Keratinocyte (primary cell): Measurements from ENCODE around the gene JAM2. TPM values are rescaled to one million over a fixed set of nuclear protein-coding genes. Genes with fewer than 3 reads are reported as not detected.

Experiments used
- DNase-seq: peaks from one replicate; pipeline ENCODE4 v3.0.0-alpha.2; 2011; ENCODE audit warnings: low read depth, missing footprints, low spot score
- FAIRE-seq: peaks from 2 replicates; lab custom pipeline; 2011; peaks lifted over from hg19 to GRCh38; lab: Jason Lieb, UNC
- H2AFZ ChIP-seq: 2 replicates; pipeline ENCODE4 v1.6.0; 2012; ENCODE audit warnings: low read length, control low read depth, inconsistent platforms; ENCODE audit not compliant: control insufficient read depth
- H3K27ac ChIP-seq: 2 replicates; pipeline ENCODE4 v1.5.1; 2011; ENCODE audit warnings: low read length; ENCODE audit not compliant: control insufficient read depth, insufficient read depth
- H3K27me3 ChIP-seq: 3 replicates; pipeline ENCODE4 v1.6.0; 2011; ENCODE audit warnings: low read length; ENCODE audit not compliant: control insufficient read depth, insufficient read depth; ENCODE audit errors: extremely low read depth
- H3K36me3 ChIP-seq, 2 experiments: 2 replicates in 1 of 2; 3 replicates in 1 of 2; pipeline ENCODE4 v1.5.1; 2011; ENCODE audit warnings: low read length in 2 of 2, mild to moderate bottlenecking in 1 of 2; ENCODE audit not compliant: control insufficient read depth in 2 of 2, insufficient read depth in 2 of 2; ENCODE audit errors: extremely low read depth in 1 of 2
- H3K4me1 ChIP-seq: 3 replicates; pipeline ENCODE4 v1.5.1; 2011; ENCODE audit warnings: low read length; ENCODE audit not compliant: control insufficient read depth, insufficient read depth; ENCODE audit errors: extremely low read depth
- H3K4me2 ChIP-seq: 3 replicates; pipeline ENCODE4 v1.6.0; 2011; ENCODE audit warnings: low read depth, low read length; ENCODE audit not compliant: control insufficient read depth, insufficient read depth; ENCODE audit errors: extremely low read depth
- H3K4me3 ChIP-seq, 3 experiments: fragments of 200-600 bp in 1 of 3; sonication (generic) in 1 of 3; 2 replicates in 2 of 3; 3 replicates in 1 of 3; pipeline ENCODE4 v1.5.1; 2011 to 2016; ENCODE audit warnings: low read length in 3 of 3, mild to moderate bottlenecking in 3 of 3, control low read depth in 2 of 3, inconsistent platforms in 1 of 3, low read depth in 1 of 3, mixed read lengths in 1 of 3, mixed run types in 1 of 3, moderate library complexity in 1 of 3; ENCODE audit not compliant: control insufficient read depth in 2 of 3, insufficient read depth in 2 of 3; ENCODE audit errors: extremely low read depth in 1 of 3
- H3K79me2 ChIP-seq: 2 replicates; pipeline ENCODE4 v1.6.0; 2012; ENCODE audit warnings: low read length; ENCODE audit not compliant: control insufficient read depth, insufficient read depth
- H3K9ac ChIP-seq: 3 replicates; pipeline ENCODE4 v1.6.0; 2011; ENCODE audit warnings: low read length; ENCODE audit not compliant: control insufficient read depth, insufficient read depth; ENCODE audit errors: extremely low read depth
- H3K9me1 ChIP-seq: 3 replicates; pipeline ENCODE4 v1.6.0; 2011; ENCODE audit warnings: low read length; ENCODE audit not compliant: control insufficient read depth, insufficient read depth; ENCODE audit errors: extremely low read depth
- H3K9me3 ChIP-seq: 2 replicates; pipeline ENCODE4 v1.5.1; 2012; ENCODE audit warnings: low read depth, low read length; ENCODE audit not compliant: control insufficient read depth
- H4K20me1 ChIP-seq: 3 replicates; pipeline ENCODE4 v1.6.0; 2011; ENCODE audit warnings: low read length; ENCODE audit not compliant: control insufficient read depth, insufficient read depth; ENCODE audit errors: extremely low read depth
- CTCF ChIP-seq, 3 experiments: IDR thresholded peaks in 1 of 3; conservative IDR thresholded peaks in 1 of 3; optimal IDR thresholded peaks in 1 of 3; 2 replicates in 2 of 3; 3 replicates in 1 of 3; pipeline versions ENCODE3 to v1.5.1; 2011; ENCODE audit warnings: low read length in 3 of 3, mild to moderate bottlenecking in 3 of 3, moderate library complexity in 2 of 3, control low read depth in 1 of 3, inconsistent platforms in 1 of 3; ENCODE audit not compliant: insufficient read depth in 2 of 3; ENCODE audit errors: extremely low read depth in 1 of 3
- EZH2 ChIP-seq: IDR thresholded peaks from one replicate; pipeline ENCODE4 v1.6.1; 2012; ENCODE audit warnings: inconsistent platforms, mild to moderate bottlenecking, low read length, moderate library complexity
- dilution Hi-C: fragments of 300-500 bp; cut with MboI; formaldehyde crosslinking; loops from one replicate; pipeline ENCODE4 v1.7.0; 2020; ENCODE audit warnings: low sequenced_read_pairs; ENCODE audit not compliant: extremely low pct_ligation_motif_present
- polyA plus RNA-seq, 5 experiments: library from polyadenylated mRNA; depleted of rRNA in 3 of 5; stranded (reverse) in 3 of 5; stranded (forward) in 1 of 5; unstranded in 1 of 5; fragments of >200 nt; gene quantifications; 1 replicate in 1 of 5; 2 replicates in 3 of 5; 3 replicates in 1 of 5; pipeline versions ENCODE4 v1.2.1 to v1.2.3, GENCODE V29; 2011 to 2012; ENCODE audit warnings: missing spikeins in 2 of 5, low read depth in 1 of 5, low replicate concordance in 1 of 5

JAM2 gene
- polyA plus RNA-seq, 1 donor (not counting 4 experiments of a cell fraction or from before 2014, with no cell fraction given), result not detected

DNA sequence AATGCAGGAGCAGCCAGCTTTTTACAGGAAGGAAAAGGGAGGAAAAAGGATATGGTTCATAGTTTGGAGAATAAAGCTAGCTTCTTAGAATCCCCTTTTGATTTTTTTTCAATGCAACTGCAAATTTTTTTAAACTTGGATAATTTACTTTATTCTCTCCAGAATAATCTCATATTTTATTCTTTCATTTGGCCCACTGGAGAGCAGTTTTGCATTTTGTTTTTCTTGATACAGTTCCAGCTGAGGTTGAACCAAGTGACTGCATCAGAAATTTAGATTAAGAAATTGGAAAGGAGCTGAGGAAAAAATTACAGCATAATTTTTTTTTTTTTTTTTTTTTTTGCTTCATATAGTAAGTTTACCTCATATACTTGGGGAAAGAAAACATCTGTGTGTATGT, 118.5 kb downstream of the JAM2 start:
- Histone ChIP-seq H3K27me3 (no peaks in the 10 kb centered on the region), H3K9me1 (no peaks in the 10 kb centered on the region), H3K36me3 (peaks cover 2 to 10% of the 10 kb centered on the region in 2 experiments), H3K27ac (no peak overlapping the region), H3K9me3 (no peaks in the 10 kb centered on the region), H3K79me2 (no peaks in the 10 kb centered on the region), H4K20me1 (no peaks in the 10 kb centered on the region), H3K4me2 (no peak overlapping the region), H3K4me3 (no peak overlapping the region), H3K9ac (no peak overlapping the region), H2AFZ (no peak overlapping the region), H3K4me1 (no peaks in the 10 kb centered on the region)
- DNase-seq, result no peak
- FAIRE-seq, result no peak
- TF ChIP-seq EZH2 (no peak), CTCF (optimal IDR thresholded peaks at IDR 0.05 in 1 of 3, IDR thresholded peaks at IDR 0.05 in 1 of 3, conservative IDR thresholded peaks at IDR 0.05 in 1 of 3; ENCODE audit: extremely low read depth in 1 of 3, insufficient read depth in 2 of 3, low read length in 3 of 3) (no peak)
- dilution Hi-C loops, result no loop called here

DNA sequence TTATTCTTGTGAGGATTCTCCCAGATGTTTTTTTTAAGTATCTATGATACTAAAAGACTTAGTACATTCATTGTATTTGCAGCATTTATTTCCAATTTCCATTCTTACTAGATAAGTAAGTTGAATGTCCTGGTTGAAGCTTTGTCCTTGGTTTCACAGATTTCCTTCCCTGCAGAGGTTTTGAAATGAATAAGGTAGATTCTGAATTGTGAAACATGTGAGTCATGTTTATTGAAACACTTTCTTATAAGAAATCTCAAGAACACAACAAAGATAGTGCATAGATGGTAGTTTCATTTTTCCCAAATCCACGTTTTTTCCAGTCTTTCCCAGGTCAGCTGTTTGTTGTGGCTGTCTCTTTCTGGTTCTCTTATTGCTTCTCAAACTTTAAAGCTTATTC, 120.5 kb downstream of the JAM2 start:
- no peak overlapping the region for H3K4me2 ChIP-seq

More for the DNA sequence above, 120.5 kb downstream of the JAM2 start:
- Histone ChIP-seq H3K27ac (no peak overlapping the region), H4K20me1 (no peaks in the 10 kb centered on the region), H3K4me1 (no peaks in the 10 kb centered on the region), H3K9ac (no peak overlapping the region), H3K9me1 (no peaks in the 10 kb centered on the region), H3K36me3 (peaks cover 2 to 5% of the 10 kb centered on the region in 2 experiments), H3K27me3 (no peaks in the 10 kb centered on the region), H3K79me2 (no peaks in the 10 kb centered on the region), H2AFZ (no peak overlapping the region), H3K9me3 (no peaks in the 10 kb centered on the region), H3K4me3 (no peak overlapping the region)
- FAIRE-seq (no peak), DNase-seq (no peak)
- dilution Hi-C loops, result no loop called here
- no peak for TF ChIP-seq EZH2
- no peak for TF ChIP-seq CTCF (optimal IDR thresholded peaks at IDR 0.05 in 1 of 3, IDR thresholded peaks at IDR 0.05 in 1 of 3, conservative IDR thresholded peaks at IDR 0.05 in 1 of 3; ENCODE audit: extremely low read depth in 1 of 3, insufficient read depth in 2 of 3, low read length in 3 of 3)
